Measurements from ENCODE around the gene MYCBP. TPM values are rescaled to one million over a fixed set of nuclear protein-coding genes. Genes with fewer than 3 reads are reported as not detected.

The MYCBP gene
- polyA plus RNA-seq, 1 donor (not counting 4 experiments of a cell fraction or from before 2014, with no cell fraction given), result 39.9 TPM

DNA sequence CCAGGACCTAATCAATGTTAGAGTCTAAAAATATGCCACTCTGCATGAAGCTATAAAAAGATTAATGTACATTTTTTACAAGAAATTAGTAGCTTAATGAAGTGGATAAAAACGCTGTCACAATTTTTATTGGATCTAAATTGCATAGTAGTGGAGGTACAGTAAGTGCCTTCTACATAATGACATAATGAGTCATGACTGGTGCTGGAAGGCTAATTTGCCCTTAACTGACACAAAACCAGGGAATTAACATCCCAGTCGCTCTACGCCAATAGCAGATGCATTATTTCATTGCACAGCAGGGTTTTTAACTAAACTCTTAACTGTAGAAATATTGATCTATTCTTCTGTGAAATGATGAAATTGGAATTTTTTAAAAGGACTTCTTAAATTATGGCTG, 46.9 kb downstream of the MYCBP start:
- no peak for DNase-seq (ENCODE audit: low read depth, low spot score)
- FAIRE-seq, result no peak
- no peak overlapping the region for H3K4me2 ChIP-seq (ENCODE audit: control insufficient read depth, extremely low read depth, insufficient read depth, low read depth, low read length)
- no peaks in the 10 kb centered on the region for H3K36me3 ChIP-seq (ENCODE audit: control insufficient read depth in 2 of 2, extremely low read depth in 1 of 2, insufficient read depth in 2 of 2, low read length in 2 of 2)
- peaks cover 3% of the 10 kb centered on the region for H3K27me3 ChIP-seq (ENCODE audit: control insufficient read depth, extremely low read depth, insufficient read depth, low read length)
- dilution Hi-C loops (cut with MboI; ENCODE audit: extremely low pct_ligation_motif_present, low sequenced_read_pairs), result no loop called here
- H3K9me3 ChIP-seq (ENCODE audit: control insufficient read depth, low read depth, low read length), result no peaks in the 10 kb centered on the region
- H4K20me1 ChIP-seq (ENCODE audit: control insufficient read depth, extremely low read depth, insufficient read depth, low read length), result no peaks in the 10 kb centered on the region
- no peak overlapping the region for H2AFZ ChIP-seq (ENCODE audit: control insufficient read depth, low read length)
- H3K9ac ChIP-seq (ENCODE audit: control insufficient read depth, extremely low read depth, insufficient read depth, low read length), result no peak overlapping the region
- no peak overlapping the region for H3K27ac ChIP-seq (ENCODE audit: control insufficient read depth, insufficient read depth, low read length)
- no peaks in the 10 kb centered on the region for H3K79me2 ChIP-seq (ENCODE audit: control insufficient read depth, insufficient read depth, low read length)
- H3K9me1 ChIP-seq (ENCODE audit: control insufficient read depth, extremely low read depth, insufficient read depth, low read length), result no peaks in the 10 kb centered on the region
- H3K4me3 ChIP-seq (ENCODE audit: control insufficient read depth in 2 of 3, extremely low read depth in 1 of 3, insufficient read depth in 2 of 3, low read depth in 1 of 3, low read length in 3 of 3), result no peak overlapping the region
- no peaks in the 10 kb centered on the region for H3K4me1 ChIP-seq (ENCODE audit: control insufficient read depth, extremely low read depth, insufficient read depth, low read length)
- TF ChIP-seq EZH2 (IDR thresholded peaks at IDR 0.05; ENCODE audit: low read length), result no peak

DNA sequence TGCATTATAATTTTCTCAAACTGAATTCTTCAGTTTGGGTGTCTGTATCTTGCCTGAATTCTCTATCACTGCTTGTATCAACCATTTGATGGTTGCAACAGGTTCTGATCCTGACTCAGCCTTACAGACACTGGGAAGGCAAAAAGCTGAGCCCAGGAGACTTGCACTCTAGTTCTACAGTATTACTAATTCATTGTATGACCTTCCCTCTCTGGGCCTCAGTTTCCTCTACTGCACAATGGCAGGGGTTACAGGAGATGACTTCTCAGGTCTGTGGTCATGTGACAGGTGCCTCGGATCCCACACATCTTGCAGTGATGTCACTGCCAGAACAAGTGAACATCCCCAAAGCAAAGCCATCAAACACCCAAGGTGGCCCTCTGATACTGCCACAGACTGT, 52.3 kb downstream of the MYCBP start:
- H3K4me1 ChIP-seq (ENCODE audit: control insufficient read depth, extremely low read depth, insufficient read depth, low read length), result no peaks in the 10 kb centered on the region
- no peaks in the 10 kb centered on the region for H4K20me1 ChIP-seq (ENCODE audit: control insufficient read depth, extremely low read depth, insufficient read depth, low read length)
- TF ChIP-seq CTCF (optimal IDR thresholded peaks at IDR 0.05 in 1 of 3, IDR thresholded peaks at IDR 0.05 in 1 of 3, conservative IDR thresholded peaks at IDR 0.05 in 1 of 3; ENCODE audit: extremely low read depth in 1 of 3, insufficient read depth in 2 of 3, low read length in 3 of 3) (no peak), EZH2 (IDR thresholded peaks at IDR 0.05; ENCODE audit: low read length) (no peak)
- no peak overlapping the region for H3K27ac ChIP-seq (ENCODE audit: control insufficient read depth, insufficient read depth, low read length)
- no peak overlapping the region for H3K4me2 ChIP-seq (ENCODE audit: control insufficient read depth, extremely low read depth, insufficient read depth, low read depth, low read length)
- DNase-seq (ENCODE audit: low read depth, low spot score) (no peak), FAIRE-seq (no peak)
- H3K4me3 ChIP-seq (ENCODE audit: control insufficient read depth in 2 of 3, extremely low read depth in 1 of 3, insufficient read depth in 2 of 3, low read depth in 1 of 3, low read length in 3 of 3), result no peak overlapping the region
- no peaks in the 10 kb centered on the region for H3K9me1 ChIP-seq (ENCODE audit: control insufficient read depth, extremely low read depth, insufficient read depth, low read length)
- dilution Hi-C loops (cut with MboI; ENCODE audit: extremely low pct_ligation_motif_present, low sequenced_read_pairs), result loop anchor here (25.0 kb wide), 1 partner anchor 284 kb away; no protein-coding TSS in a partner anchor
- no peak overlapping the region for H3K9ac ChIP-seq (ENCODE audit: control insufficient read depth, extremely low read depth, insufficient read depth, low read length)
- H3K27me3 ChIP-seq (ENCODE audit: control insufficient read depth, extremely low read depth, insufficient read depth, low read length), result peaks cover 44% of the 10 kb centered on the region
- no peaks in the 10 kb centered on the region for H3K79me2 ChIP-seq (ENCODE audit: control insufficient read depth, insufficient read depth, low read length)
- H2AFZ ChIP-seq (ENCODE audit: control insufficient read depth, low read length), result no peak overlapping the region
- H3K9me3 ChIP-seq (ENCODE audit: control insufficient read depth, low read depth, low read length), result no peaks in the 10 kb centered on the region
- H3K36me3 ChIP-seq (ENCODE audit: control insufficient read depth in 2 of 2, extremely low read depth in 1 of 2, insufficient read depth in 2 of 2, low read length in 2 of 2), result no peaks in the 10 kb centered on the region

- no peak for FAIRE-seq
- dilution Hi-C loops (cut with MboI; ENCODE audit: extremely low pct_ligation_motif_present, low sequenced_read_pairs), result loop anchor here (25.0 kb wide), 1 partner anchor 282 kb away; no protein-coding TSS in a partner anchor
- Histone ChIP-seq H3K4me1 (ENCODE audit: control insufficient read depth, extremely low read depth, insufficient read depth, low read length) (no peaks in the 10 kb centered on the region), H3K27ac (ENCODE audit: control insufficient read depth, insufficient read depth, low read length) (no peak overlapping the region), H3K9me1 (ENCODE audit: control insufficient read depth, extremely low read depth, insufficient read depth, low read length) (no peaks in the 10 kb centered on the region), H2AFZ (ENCODE audit: control insufficient read depth, low read length) (no peak overlapping the region), H3K79me2 (ENCODE audit: control insufficient read depth, insufficient read depth, low read length) (no peaks in the 10 kb centered on the region), H3K27me3 (ENCODE audit: control insufficient read depth, extremely low read depth, insufficient read depth, low read length) (peaks cover 57% of the 10 kb centered on the region), H3K36me3 (ENCODE audit: control insufficient read depth in 2 of 2, extremely low read depth in 1 of 2, insufficient read depth in 2 of 2, low read length in 2 of 2) (no peaks in the 10 kb centered on the region), H3K4me2 (ENCODE audit: control insufficient read depth, extremely low read depth, insufficient read depth, low read depth, low read length) (no peak overlapping the region), H3K9ac (ENCODE audit: control insufficient read depth, extremely low read depth, insufficient read depth, low read length) (no peak overlapping the region), H3K4me3 (ENCODE audit: control insufficient read depth in 2 of 3, extremely low read depth in 1 of 3, insufficient read depth in 2 of 3, low read depth in 1 of 3, low read length in 3 of 3) (no peak overlapping the region), H3K9me3 (ENCODE audit: control insufficient read depth, low read depth, low read length) (no peaks in the 10 kb centered on the region), H4K20me1 (ENCODE audit: control insufficient read depth, extremely low read depth, insufficient read depth, low read length) (no peaks in the 10 kb centered on the region)
- TF ChIP-seq EZH2 (IDR thresholded peaks at IDR 0.05; ENCODE audit: low read length) (no peak), CTCF (optimal IDR thresholded peaks at IDR 0.05 in 1 of 3, IDR thresholded peaks at IDR 0.05 in 1 of 3, conservative IDR thresholded peaks at IDR 0.05 in 1 of 3; ENCODE audit: extremely low read depth in 1 of 3, insufficient read depth in 2 of 3, low read length in 3 of 3) (no peak)
- no peak for DNase-seq (ENCODE audit: low read depth, low spot score)
Observed at GRCh38 chr1:38819516-38819915, 53.6 kb downstream of the MYCBP start.

Data from keratinocyte (primary cell).